PFSK-1 (cell line): ENCODE data around the gene ACTR2.

Experiments
- FOXP2 ChIP-seq: optimal IDR thresholded peaks from 2 replicates; pipeline ENCODE3; 2011; ENCODE audit warnings: borderline replicate concordance, control low read depth, inconsistent platforms; ENCODE audit not compliant: insufficient read depth; ENCODE audit errors: extremely low read length, extremely low read depth
- POLR2AphosphoS5 ChIP-seq: IDR thresholded peaks from 2 replicates; pipeline ENCODE4 v1.6.1; 2012; ENCODE audit warnings: low read depth, mild to moderate bottlenecking, control low read depth, low read length, moderate library complexity
- SIN3A ChIP-seq: IDR thresholded peaks from 2 replicates; pipeline ENCODE4 v1.6.1; 2012; ENCODE audit warnings: mild to moderate bottlenecking, low read length, moderate library complexity, borderline replicate concordance; ENCODE audit not compliant: insufficient read depth
- TAF1 ChIP-seq: IDR thresholded peaks from 2 replicates; pipeline ENCODE4 v1.6.1; 2012; ENCODE audit warnings: low read length, control low read depth, borderline replicate concordance; ENCODE audit not compliant: insufficient read depth
- TF ChIP-seq, protein P1 (sequence below), 2 experiments: IDR thresholded peaks; 2 replicates each; pipeline versions ENCODE4 v1.6.1 to v1.8.0; 2011 to 2012; ENCODE audit warnings: low read depth in 2 of 2, low read length in 2 of 2, control low read depth in 1 of 2, inconsistent platforms in 1 of 2, mild to moderate bottlenecking in 1 of 2, moderate library complexity in 1 of 2; ENCODE audit not compliant: insufficient read depth in 1 of 2

Gene ACTR2

DNA sequence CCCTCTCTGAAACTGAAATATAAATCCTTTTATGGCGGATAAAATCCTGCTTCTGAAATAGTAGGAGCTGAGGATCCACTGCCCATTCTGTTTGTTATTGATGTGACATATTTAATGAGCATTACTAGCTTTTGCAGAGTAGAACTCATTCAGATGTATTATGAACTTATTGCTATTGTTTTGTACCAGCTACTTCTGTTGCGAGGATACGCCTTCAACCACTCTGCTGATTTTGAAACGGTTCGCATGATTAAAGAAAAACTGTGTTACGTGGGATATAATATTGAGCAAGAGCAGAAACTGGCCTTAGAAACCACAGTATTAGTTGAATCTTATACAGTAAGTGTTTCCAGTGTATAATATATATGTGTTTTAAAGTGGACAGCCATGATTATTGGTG lies 27.7 kb downstream of the ACTR2 start:
- no peak for TF ChIP-seq FOXP2

DNA sequence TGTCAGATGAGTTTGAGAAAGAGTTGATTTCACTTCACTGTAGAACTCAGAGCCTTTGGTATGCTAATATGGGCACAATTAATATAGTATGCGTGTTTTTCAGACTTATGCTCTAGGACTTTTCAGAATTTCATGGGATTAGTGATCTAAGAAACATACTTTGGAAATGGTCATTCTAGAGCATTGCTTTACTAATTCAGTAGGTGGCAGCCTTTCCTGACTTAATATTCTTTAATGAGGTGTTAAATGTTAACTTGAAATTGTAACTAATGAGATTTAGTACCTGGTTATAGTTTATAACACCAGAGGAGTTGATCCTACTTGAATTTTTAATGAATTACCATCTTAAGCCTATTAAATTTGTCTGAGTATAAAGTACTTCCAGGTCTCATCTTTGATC lies 28.4 kb downstream of the ACTR2 start:
- TF ChIP-seq TAF1 (no peak), FOXP2 (no peak), SIN3A (no peak), POLR2AphosphoS5 (no peak)
- TF ChIP-seq, protein P1, sequence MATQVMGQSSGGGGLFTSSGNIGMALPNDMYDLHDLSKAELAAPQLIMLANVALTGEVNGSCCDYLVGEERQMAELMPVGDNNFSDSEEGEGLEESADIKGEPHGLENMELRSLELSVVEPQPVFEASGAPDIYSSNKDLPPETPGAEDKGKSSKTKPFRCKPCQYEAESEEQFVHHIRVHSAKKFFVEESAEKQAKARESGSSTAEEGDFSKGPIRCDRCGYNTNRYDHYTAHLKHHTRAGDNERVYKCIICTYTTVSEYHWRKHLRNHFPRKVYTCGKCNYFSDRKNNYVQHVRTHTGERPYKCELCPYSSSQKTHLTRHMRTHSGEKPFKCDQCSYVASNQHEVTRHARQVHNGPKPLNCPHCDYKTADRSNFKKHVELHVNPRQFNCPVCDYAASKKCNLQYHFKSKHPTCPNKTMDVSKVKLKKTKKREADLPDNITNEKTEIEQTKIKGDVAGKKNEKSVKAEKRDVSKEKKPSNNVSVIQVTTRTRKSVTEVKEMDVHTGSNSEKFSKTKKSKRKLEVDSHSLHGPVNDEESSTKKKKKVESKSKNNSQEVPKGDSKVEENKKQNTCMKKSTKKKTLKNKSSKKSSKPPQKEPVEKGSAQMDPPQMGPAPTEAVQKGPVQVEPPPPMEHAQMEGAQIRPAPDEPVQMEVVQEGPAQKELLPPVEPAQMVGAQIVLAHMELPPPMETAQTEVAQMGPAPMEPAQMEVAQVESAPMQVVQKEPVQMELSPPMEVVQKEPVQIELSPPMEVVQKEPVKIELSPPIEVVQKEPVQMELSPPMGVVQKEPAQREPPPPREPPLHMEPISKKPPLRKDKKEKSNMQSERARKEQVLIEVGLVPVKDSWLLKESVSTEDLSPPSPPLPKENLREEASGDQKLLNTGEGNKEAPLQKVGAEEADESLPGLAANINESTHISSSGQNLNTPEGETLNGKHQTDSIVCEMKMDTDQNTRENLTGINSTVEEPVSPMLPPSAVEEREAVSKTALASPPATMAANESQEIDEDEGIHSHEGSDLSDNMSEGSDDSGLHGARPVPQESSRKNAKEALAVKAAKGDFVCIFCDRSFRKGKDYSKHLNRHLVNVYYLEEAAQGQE (IDR thresholded peaks at IDR 0.05; ENCODE audit: insufficient read depth in 1 of 2, low read depth in 2 of 2, low read length in 2 of 2): no peak

DNA sequence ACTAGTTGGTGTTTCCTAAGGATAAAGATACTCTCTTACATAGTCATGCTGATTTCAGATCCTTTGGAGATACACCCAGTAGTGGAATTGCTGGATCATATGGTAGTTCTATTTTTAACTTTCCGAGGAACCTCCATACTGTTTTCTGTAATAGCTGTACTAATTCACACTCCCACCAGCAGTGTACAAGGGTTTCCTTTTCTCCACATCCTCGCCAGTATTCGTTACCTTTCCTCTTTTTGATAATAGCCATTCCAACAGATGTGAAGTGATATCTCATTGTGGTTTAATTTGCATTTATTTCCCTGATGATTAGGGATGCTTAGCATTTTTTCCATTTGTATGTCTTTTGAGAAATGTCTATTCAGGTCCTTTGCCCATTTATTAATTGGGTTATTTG lies 34.0 kb downstream of the ACTR2 start:
- no peak for TF ChIP-seq POLR2AphosphoS5
- no peak for TF ChIP-seq TAF1
- no peak for TF ChIP-seq SIN3A
- TF ChIP-seq FOXP2: no peak
- TF ChIP-seq, protein P1 (IDR thresholded peaks at IDR 0.05; ENCODE audit: insufficient read depth in 1 of 2, low read depth in 2 of 2, low read length in 2 of 2): no peak

DNA sequence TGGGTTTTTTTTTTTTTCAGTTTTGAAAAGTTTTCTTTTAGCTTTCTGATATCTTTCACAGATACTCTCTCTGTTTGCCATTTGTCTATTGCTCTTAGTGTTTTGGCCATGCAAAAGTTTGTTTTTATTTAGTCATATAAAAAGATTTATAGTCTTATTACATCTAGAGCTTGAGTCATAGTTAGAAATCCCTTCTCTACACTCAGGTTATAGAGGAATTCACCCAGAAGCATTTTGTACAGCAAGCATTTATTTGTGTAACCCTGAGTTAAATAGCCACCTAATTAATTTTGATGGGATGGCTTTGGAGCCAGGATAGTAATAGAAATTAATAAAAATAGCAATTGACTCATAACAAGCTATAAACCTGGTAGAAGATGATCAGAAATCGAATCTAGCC lies 35.6 kb downstream of the ACTR2 start:
- TF ChIP-seq SIN3A (no peak), POLR2AphosphoS5 (no peak), TAF1 (no peak), FOXP2 (no peak)
- TF ChIP-seq, protein P1 (IDR thresholded peaks at IDR 0.05; ENCODE audit: insufficient read depth in 1 of 2, low read depth in 2 of 2, low read length in 2 of 2): no peak

GRCh38 chr2:65263986-65264385 lies 36.4 kb downstream of the ACTR2 start:
- TF ChIP-seq POLR2AphosphoS5 (no peak), TAF1 (no peak)
- TF ChIP-seq, protein P1 (IDR thresholded peaks at IDR 0.05; ENCODE audit: insufficient read depth in 1 of 2, low read depth in 2 of 2, low read length in 2 of 2): no peak
